ENCODE data around the gene USP50. TPM values are rescaled to one million over a fixed set of nuclear protein-coding genes. Genes with fewer than 3 reads are reported as not detected.

USP50 gene
- total and polyA plus RNA-seq, 4 donors: 0.42 to 0.93 TPM; not detected in 2

DNA sequence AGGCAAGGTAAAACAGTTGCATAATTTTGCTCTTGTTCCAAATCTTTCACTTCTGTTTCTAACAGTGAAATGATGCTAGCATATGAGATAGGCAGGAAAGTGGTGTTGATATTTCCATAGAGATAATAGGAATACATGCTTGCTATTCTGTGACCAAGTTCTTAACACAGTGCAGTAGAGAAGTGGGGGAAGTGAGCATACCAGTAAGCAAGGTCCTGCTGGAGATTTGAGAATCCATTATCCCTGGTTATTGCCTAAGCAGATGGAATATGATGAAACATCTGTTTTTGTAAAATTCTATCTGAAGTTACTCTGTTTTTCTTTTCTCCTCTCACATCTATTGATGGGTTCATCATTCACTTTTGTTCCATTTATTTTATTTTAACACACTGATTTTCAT is 93.5 kb downstream of the USP50 start:
- Histone ChIP-seq H3K4me1 (ENCODE audit: control insufficient read depth in 4 of 4, insufficient read depth in 4 of 4, low read length in 3 of 4) (peaks cover 0 to 3% (median 0%) of the 10 kb centered on the region in 4 donors), H3K4me3 (ENCODE audit: low read depth in 1 of 3, low read length in 3 of 3) (no peak overlapping the region), H3K27ac (ENCODE audit: low read depth in 1 of 2, low read length in 2 of 2) (no peak overlapping the region), H3K9ac (ENCODE audit: low read depth in 1 of 2, low read length in 2 of 2) (no peak overlapping the region), H3K9me3 (ENCODE audit: control insufficient read depth in 4 of 4, low read length in 3 of 4) (no peaks in the 10 kb centered on the region), H3K27me3 (ENCODE audit: control insufficient read depth in 4 of 4, insufficient read depth in 4 of 4, low read length in 3 of 4) (no peaks in the 10 kb centered on the region), H3K36me3 (ENCODE audit: control insufficient read depth in 4 of 4, insufficient read depth in 3 of 4, low read depth in 1 of 4, low read length in 3 of 4) (peaks cover 5 to 19% (median 13%) of the 10 kb centered on the region in 4 donors)
- no peak for DNase-seq (ENCODE audit: low spot score)
- TF ChIP-seq FOXA2 (IDR thresholded peaks at IDR 0.05) (no peak), HNF4G (IDR thresholded peaks at IDR 0.05) (no peak), YY1 (IDR thresholded peaks at IDR 0.05) (no peak), TAF1 (conservative IDR thresholded peaks at IDR 0.05) (no peak), HNF4A (conservative IDR thresholded peaks at IDR 0.05) (no peak), GABPA (IDR thresholded peaks at IDR 0.05 in 1 of 2, conservative IDR thresholded peaks at IDR 0.05 in 1 of 2) (no peak), FOXA1 (IDR thresholded peaks at IDR 0.05) (no peak), RXRA (IDR thresholded peaks at IDR 0.05) (no peak), JUND (IDR thresholded peaks at IDR 0.05) (no peak), EGR1 (IDR thresholded peaks at IDR 0.05; ENCODE audit: low read depth in 2 of 2) (no peak), NR2F2 (IDR thresholded peaks at IDR 0.05) (no peak), RAD21 (IDR thresholded peaks at IDR 0.05) (no peak), SP1 (IDR thresholded peaks at IDR 0.05) (no peak)
- TF ChIP-seq, protein P1, sequence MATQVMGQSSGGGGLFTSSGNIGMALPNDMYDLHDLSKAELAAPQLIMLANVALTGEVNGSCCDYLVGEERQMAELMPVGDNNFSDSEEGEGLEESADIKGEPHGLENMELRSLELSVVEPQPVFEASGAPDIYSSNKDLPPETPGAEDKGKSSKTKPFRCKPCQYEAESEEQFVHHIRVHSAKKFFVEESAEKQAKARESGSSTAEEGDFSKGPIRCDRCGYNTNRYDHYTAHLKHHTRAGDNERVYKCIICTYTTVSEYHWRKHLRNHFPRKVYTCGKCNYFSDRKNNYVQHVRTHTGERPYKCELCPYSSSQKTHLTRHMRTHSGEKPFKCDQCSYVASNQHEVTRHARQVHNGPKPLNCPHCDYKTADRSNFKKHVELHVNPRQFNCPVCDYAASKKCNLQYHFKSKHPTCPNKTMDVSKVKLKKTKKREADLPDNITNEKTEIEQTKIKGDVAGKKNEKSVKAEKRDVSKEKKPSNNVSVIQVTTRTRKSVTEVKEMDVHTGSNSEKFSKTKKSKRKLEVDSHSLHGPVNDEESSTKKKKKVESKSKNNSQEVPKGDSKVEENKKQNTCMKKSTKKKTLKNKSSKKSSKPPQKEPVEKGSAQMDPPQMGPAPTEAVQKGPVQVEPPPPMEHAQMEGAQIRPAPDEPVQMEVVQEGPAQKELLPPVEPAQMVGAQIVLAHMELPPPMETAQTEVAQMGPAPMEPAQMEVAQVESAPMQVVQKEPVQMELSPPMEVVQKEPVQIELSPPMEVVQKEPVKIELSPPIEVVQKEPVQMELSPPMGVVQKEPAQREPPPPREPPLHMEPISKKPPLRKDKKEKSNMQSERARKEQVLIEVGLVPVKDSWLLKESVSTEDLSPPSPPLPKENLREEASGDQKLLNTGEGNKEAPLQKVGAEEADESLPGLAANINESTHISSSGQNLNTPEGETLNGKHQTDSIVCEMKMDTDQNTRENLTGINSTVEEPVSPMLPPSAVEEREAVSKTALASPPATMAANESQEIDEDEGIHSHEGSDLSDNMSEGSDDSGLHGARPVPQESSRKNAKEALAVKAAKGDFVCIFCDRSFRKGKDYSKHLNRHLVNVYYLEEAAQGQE (IDR thresholded peaks at IDR 0.05): no peak
- TF ChIP-seq, protein P2, sequence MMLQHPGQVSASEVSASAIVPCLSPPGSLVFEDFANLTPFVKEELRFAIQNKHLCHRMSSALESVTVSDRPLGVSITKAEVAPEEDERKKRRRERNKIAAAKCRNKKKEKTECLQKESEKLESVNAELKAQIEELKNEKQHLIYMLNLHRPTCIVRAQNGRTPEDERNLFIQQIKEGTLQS (IDR thresholded peaks at IDR 0.05): no peak
- TF ChIP-seq, protein P3, sequence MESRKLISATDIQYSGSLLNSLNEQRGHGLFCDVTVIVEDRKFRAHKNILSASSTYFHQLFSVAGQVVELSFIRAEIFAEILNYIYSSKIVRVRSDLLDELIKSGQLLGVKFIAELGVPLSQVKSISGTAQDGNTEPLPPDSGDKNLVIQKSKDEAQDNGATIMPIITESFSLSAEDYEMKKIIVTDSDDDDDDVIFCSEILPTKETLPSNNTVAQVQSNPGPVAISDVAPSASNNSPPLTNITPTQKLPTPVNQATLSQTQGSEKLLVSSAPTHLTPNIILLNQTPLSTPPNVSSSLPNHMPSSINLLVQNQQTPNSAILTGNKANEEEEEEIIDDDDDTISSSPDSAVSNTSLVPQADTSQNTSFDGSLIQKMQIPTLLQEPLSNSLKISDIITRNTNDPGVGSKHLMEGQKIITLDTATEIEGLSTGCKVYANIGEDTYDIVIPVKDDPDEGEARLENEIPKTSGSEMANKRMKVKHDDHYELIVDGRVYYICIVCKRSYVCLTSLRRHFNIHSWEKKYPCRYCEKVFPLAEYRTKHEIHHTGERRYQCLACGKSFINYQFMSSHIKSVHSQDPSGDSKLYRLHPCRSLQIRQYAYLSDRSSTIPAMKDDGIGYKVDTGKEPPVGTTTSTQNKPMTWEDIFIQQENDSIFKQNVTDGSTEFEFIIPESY (IDR thresholded peaks at IDR 0.05): no peak
- TF ChIP-seq, protein P4, sequence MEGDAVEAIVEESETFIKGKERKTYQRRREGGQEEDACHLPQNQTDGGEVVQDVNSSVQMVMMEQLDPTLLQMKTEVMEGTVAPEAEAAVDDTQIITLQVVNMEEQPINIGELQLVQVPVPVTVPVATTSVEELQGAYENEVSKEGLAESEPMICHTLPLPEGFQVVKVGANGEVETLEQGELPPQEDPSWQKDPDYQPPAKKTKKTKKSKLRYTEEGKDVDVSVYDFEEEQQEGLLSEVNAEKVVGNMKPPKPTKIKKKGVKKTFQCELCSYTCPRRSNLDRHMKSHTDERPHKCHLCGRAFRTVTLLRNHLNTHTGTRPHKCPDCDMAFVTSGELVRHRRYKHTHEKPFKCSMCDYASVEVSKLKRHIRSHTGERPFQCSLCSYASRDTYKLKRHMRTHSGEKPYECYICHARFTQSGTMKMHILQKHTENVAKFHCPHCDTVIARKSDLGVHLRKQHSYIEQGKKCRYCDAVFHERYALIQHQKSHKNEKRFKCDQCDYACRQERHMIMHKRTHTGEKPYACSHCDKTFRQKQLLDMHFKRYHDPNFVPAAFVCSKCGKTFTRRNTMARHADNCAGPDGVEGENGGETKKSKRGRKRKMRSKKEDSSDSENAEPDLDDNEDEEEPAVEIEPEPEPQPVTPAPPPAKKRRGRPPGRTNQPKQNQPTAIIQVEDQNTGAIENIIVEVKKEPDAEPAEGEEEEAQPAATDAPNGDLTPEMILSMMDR (IDR thresholded peaks at IDR 0.05; ENCODE audit: low read depth, low read length, missing input control): no peak
- TF ChIP-seq, protein P5, sequence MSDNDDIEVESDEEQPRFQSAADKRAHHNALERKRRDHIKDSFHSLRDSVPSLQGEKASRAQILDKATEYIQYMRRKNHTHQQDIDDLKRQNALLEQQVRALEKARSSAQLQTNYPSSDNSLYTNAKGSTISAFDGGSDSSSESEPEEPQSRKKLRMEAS (IDR thresholded peaks at IDR 0.05): no peak

Small RNA genes within 50 kb of the gene (small RNA-seq; reads per million reads assigned to genes)
- gene RNA5SP395: not detected

Other genes with a start within 250 kb of the USP50 start
- 10 to 100 TPM; 14.6 to 23.6 TPM for gene GABPB1, start 191.5 kb downstream of the USP50 start, total RNA-seq
- 1 to 10 TPM; 4.4 to 5.0 TPM for gene GABPB1, start 191.5 kb downstream of the USP50 start, polyA plus RNA-seq
- gene USP8, start 122.3 kb downstream of the USP50 start, total RNA-seq: 10 to 100 TPM; 32.5 to 42.8 TPM
- gene USP8, start 122.3 kb downstream of the USP50 start, polyA plus RNA-seq: 10 to 100 TPM; 20.4 to 32.5 TPM
- gene TRPM7, start 140.1 kb upstream of the USP50 start, total RNA-seq: 10 to 100 TPM; 33.8 to 81.1 TPM
- 10 to 100 TPM in 1 of 2 donors, 1 to 10 TPM in 1; 6.3 to 14.2 TPM for gene TRPM7, start 140.1 kb upstream of the USP50 start, polyA plus RNA-seq
- 100 to 1,000 TPM in 1 of 2 donors, 10 to 100 TPM in 1; 67.5 to 135 TPM for gene SPPL2A, start 219.0 kb upstream of the USP50 start, total RNA-seq
- 100 to 1,000 TPM in 1 of 2 donors, 10 to 100 TPM in 1; 85.1 to 101 TPM for gene SPPL2A, start 219.0 kb upstream of the USP50 start, polyA plus RNA-seq